GM12875 (cell line): ENCODE data around the gene KLHL3.

Source experiments
- H3K4me3 ChIP-seq: one replicate; pipeline ENCODE4 v1.5.1; 2011; ENCODE audit warnings: low read depth, low read length, control low read depth
- TF ChIP-seq, protein P1 (sequence below): IDR thresholded peaks from 2 replicates; pipeline ENCODE4 v1.5.1; 2011; ENCODE audit warnings: low read depth, mild to moderate bottlenecking, control low read depth, inconsistent platforms, low read length, moderate library complexity, borderline replicate concordance; ENCODE audit not compliant: insufficient read depth

KLHL3 gene

DNA sequence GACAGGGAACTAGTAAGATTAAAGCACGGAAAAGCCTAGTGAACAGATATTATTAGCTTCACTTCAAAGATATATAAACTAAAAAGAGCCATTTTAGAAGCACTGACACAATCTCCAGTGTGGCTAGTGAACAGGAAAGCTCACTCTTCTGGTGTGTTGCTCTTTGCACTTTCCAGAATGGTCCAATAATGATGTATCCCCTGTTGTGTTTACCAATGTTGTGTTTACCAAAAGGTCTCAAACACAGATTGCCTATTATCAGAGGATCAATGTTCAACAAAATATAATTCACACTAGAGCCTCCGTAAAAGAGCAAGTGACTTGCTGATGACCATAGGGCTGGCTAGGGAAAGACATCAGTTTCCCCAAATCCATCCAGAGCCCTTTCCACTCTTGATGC, 11.6 kb downstream of the KLHL3 start:
- no peak overlapping the region for H3K4me3 ChIP-seq
- TF ChIP-seq, protein P1, sequence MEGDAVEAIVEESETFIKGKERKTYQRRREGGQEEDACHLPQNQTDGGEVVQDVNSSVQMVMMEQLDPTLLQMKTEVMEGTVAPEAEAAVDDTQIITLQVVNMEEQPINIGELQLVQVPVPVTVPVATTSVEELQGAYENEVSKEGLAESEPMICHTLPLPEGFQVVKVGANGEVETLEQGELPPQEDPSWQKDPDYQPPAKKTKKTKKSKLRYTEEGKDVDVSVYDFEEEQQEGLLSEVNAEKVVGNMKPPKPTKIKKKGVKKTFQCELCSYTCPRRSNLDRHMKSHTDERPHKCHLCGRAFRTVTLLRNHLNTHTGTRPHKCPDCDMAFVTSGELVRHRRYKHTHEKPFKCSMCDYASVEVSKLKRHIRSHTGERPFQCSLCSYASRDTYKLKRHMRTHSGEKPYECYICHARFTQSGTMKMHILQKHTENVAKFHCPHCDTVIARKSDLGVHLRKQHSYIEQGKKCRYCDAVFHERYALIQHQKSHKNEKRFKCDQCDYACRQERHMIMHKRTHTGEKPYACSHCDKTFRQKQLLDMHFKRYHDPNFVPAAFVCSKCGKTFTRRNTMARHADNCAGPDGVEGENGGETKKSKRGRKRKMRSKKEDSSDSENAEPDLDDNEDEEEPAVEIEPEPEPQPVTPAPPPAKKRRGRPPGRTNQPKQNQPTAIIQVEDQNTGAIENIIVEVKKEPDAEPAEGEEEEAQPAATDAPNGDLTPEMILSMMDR = no peak

DNA sequence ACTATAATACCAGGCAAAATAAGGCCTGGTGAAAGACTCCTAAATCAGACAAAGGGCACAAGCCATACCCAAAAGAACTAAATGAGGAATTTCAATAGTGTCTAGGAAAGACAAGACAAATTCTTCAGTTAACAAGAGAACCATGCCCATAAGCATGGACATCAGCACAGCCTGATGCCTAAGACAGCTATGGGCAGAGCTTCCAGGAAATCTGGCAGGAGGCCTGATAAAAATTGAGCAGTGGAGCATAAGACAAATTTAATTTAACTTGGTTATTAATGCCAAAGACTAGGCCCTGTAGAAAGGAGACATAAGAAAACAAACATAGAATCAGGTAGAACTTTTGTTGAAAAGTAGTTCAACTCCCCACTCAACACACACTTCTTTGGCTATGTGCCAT, 17.3 kb downstream of the KLHL3 start:
- TF ChIP-seq, protein P1 = no peak
- no peak overlapping the region for H3K4me3 ChIP-seq

DNA sequence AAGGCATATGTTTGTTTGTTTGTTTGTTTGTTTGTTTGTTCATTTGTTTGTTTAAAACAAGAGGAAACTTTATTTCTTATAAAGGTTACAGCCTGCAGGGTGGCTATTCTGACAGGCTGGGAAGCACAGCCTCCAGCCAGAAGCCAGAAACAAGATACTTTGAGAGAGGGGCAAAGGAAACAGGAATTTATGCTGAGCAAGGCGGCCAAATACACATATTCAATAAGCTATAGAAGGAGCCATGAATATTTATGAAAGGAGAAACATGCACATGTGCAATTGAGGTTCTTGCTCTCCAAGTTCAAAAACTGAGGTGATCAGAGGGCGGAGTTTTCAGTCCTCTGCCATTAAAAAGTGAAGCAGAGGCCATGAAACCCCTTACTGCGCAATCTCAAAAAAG, 19.6 kb downstream of the KLHL3 start:
- TF ChIP-seq, protein P1 = no peak
- no peak overlapping the region for H3K4me3 ChIP-seq

DNA sequence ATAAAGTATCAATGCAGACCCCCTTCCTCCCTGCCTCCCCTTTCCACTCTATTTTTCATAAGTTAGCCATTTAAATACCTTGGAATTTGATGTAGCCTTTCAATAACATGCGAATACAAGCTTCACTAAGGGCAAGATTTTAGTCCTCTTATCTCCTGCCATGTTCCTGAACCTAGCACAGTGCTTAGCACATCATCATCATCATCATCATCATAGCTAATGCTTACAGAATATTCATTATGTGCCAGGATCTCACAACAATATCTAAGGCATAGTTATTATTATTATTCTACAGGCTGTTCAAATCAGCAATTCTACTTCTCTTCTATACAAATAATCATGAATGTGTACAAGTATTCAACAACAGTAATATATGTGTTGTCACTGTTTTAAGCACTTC, 20.4 kb downstream of the KLHL3 start:
- TF ChIP-seq, protein P1 = no peak
- H3K4me3 ChIP-seq = no peak overlapping the region

DNA sequence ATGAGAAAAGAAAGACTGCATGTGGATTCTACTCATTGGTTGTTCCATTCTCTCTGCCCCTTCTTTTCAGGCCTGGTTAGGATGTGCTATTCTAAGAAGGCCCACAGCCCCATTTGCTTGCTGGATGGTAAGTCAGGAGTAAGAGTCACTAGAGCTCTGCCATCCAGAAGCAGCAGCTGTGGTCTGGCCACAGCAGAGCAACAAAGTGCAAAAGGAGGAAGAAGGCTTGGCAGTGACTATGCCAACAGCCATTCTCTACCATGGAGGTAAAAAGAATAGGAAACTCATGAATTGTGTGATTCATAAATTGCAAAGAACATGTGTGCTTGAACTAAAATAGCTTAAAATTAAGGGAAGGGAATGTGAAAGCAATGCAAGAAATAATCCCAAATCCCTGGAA, 20.9 kb downstream of the KLHL3 start:
- H3K4me3 ChIP-seq = no peak overlapping the region
- TF ChIP-seq, protein P1 = no peak

DNA sequence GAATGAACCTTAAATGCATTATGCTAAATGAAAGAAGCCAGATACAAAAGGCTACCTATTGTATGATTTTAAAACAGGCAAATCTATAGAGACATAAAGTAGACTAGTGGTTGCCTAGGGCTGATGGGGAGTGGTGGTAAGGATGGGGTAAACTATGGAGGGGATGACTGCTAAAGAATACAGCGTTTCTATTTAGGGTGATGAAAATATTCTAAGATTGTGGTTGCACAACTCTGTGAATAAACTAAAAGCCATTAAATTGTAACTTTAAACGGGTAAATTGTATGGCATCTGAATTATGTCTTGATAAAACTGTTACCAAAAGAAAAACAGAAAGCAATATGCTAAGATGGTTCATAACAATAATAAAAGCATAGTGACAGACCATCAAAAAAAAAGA, 21.4 kb downstream of the KLHL3 start:
- TF ChIP-seq, protein P1 = no peak
- H3K4me3 ChIP-seq = no peak overlapping the region

DNA sequence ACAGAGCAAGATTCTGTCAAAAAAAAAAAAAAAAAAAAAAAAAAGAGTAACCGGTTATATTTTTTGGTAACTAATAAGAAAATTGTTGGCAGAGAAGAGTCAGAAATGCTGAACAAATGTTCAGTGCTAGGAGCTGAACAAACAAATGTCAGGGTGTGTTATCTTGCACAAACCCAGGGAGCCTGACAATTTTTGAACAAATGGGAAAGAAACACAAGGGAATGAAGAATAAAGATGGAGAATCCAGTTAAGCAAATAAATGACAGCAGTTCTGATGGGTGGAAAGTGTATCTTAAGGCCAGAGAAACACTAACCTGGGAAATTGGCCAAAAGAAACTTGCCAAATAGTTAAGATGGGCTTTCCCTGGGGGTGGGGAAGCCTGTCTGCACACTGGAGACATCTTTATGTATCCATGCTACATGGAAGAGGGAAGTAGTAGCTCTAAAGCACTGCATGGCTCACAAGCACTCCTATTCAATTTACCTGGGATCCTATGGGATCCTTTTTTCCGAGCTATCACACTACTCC, 23.7 kb downstream of the KLHL3 start:
- TF ChIP-seq, protein P1 = no peak
- no peak overlapping the region for H3K4me3 ChIP-seq
